HS-27A (cell line): ENCODE data around the gene CPNE2.

Source experiments
- DNase-seq: peaks from one replicate; pipeline ENCODE4 v3.0.0-alpha.2; 2012; ENCODE audit warnings: low read depth, missing footprints

The CPNE2 gene

DNA sequence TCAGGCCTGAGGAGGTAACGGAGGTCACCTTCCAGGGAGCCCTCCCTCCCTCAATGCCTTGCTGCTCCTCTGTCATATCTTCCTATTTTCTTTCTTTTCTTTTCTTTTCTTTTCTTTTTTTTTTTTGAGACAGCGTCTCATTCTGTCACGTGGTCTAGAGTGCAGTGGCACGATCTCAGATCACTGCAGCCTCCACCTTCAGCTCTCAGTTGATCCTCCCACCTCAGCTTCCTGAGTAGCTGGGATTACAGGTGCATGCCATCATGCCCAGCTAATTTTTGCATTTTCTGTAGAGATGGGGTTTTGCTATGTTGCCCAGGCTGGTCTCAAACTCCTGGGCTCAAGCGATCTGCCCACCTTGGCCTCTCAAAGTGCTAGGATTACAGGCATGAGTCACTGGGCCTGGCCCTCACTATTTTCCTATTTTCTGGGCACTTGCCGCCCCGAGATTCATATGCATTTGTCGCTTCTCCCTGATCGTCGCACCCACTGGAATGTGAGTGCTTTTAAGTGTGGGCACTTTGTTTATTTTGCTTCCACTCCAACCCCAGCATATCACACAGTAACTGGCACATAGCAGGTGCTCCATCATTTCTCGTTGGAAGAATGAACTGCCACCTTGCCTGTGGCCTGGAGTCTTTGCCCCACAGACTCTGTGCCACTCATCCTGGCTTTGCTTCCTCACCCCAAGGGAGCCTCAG, 31.7 kb downstream of the CPNE2 start:
- DNase-seq, result no peak

DNA sequence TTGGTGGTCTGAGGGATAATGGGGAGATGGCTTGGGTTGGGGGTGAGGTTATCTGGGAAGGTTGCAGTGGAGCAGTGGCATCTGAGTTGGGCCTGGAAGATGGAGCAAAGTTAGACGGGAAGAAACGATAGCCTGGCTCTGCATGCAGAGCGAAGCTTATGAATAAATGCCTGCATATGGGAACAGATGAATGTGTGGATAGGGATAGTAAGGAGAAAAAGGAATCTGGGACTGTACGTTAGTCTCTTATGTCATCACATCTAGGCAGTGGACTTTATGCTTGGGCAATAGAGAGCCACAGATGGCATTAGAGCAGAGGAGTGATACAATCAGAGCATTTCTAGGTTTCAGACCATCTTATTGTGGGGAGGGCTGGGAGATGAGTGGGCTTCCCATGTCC, 33.0 kb downstream of the CPNE2 start:
- DNase-seq, result no peak

DNA sequence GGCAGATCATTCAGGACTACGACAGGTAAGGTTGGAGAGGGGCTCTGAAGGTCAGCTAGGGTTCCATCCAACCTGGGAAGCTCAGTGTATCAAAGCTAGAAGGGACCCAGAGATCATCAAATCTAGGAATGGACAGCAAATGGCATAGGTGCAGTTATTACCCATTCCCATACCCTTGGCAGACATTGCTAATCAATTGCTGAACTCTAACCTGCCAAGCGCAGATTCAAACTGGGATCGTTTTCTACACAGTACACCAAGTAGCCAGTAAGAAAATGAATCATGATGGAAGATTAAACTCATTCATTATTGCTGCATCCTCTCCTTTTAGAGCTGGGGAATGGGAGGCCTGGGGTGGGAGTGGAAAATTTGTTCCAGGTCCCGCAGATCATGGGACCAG, 33.6 kb downstream of the CPNE2 start:
- DNase-seq, result no peak

DNA sequence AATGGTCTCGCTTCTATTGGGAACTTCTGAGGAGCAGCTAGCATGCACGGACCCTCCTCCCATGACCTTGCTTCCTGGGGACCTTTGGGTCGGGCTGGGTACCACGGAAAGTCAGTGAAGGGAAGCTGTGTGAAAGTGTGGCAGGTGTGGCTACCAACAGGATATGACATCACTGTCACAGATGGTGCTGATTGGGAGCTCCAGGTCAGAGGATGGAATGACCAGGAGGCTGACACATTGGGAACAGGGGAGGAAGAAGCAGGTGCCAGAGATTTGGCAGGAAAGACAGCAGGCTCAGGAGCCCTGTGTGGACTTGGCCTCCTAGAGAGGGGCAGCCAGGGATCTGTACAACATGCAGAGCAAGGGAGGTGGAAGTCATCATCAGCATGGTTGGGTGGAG, 34.0 kb downstream of the CPNE2 start:
- no peak for DNase-seq

DNA sequence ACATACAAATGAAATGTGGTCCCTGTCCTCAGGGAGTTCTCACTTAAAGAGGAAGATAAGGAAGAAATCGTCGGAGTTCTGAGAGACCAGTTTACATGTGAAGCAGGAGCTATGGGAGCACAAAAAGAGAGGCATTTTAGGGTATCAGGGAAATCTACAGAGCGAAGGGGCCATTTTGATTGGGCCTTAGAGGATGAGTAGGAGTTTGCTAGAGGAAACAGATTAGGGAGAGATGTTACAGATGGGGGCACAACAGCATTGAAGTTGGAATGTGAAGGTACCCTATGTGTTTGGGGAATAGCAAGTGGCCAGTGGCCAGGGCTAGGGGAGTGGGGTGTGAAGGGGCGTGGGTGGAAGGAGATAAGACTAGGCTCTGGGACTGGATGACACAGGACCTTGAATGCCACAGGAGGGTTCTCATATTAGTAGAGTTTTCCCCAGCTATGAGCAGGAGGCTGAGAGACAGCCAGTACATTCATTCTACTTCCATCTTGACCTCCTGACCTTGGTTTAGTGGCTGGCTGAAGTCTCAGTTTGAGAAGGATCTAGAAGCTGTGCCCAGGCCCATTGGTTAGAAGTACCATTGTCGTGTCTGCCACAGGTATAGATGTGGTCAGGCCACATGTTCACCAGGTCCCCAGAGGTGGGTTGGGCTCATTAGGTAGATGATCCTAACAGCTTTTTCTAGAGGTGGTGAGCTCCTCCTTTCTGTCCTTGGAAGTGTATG, 34.8 kb downstream of the CPNE2 start:
- no peak for DNase-seq

DNA sequence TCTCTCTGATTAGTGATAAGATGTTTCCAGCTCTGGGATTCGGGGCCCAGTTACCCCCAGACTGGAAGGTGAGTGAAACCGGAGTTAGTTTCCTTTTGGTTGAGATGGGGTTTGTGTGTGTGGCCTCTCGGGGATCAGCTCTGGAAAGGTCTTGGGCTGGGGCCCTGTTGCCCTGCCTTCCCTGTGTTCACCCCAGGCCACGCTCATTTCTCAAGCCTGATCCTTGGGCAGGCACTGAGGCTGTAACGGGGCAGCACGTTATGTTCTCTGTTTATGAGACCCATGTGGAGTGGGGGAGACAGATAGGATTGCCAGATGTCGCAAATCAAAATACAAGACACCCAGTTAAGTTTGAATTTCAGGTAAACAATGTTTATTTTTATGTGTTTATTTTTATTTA, 35.5 kb downstream of the CPNE2 start:
- no peak for DNase-seq

DNA sequence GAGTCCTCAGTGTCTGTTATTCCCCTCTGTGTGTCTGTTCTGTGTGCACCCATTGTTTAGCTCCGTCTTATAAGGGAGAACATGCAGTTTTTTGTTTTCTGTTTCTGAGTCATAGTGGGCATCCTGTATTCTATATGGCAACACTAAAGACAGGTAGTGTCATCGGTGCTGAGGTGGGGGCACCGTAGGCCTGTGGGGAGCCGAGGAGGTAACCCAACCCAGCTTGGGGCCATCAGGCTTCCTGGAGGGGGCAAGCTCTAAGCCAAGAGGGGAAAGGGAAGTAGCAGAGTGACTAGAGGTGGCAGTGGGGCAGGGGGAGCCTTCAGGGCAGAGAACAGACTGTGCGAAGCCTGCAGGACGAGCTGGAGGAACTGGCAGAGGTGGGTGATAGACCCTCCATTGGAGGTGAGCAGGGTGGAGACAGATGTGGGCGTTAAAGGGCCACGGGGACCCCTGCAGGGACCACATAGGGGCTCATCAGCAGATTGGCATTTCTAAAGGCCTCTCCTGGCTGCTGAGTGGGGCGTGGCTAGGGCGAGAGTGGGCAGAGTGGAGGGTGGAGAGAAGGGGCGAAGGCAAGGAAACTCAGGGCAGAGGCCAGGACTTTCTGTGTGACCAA, 36.5 kb downstream of the CPNE2 start:
- DNase-seq, result no peak

DNA sequence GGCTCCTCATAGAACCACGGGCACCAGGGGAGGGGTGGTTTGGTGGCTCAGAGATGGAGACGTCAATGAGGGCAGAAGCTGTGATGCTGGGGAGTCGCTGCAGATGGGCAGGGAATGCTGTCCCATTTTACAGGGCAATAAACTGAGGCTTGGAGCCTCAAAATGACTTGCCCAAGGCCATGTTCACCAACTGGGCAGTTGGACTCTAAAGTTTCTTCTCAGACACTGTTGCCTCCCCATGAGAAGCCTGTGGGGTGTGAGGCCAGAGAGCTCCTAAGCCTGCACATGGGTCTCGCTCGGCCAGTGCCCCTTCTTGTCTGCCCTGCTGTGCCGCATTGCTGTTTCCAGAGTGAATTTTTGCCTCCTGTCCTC, 38.6 kb downstream of the CPNE2 start:
- DNase-seq, result no peak

DNA sequence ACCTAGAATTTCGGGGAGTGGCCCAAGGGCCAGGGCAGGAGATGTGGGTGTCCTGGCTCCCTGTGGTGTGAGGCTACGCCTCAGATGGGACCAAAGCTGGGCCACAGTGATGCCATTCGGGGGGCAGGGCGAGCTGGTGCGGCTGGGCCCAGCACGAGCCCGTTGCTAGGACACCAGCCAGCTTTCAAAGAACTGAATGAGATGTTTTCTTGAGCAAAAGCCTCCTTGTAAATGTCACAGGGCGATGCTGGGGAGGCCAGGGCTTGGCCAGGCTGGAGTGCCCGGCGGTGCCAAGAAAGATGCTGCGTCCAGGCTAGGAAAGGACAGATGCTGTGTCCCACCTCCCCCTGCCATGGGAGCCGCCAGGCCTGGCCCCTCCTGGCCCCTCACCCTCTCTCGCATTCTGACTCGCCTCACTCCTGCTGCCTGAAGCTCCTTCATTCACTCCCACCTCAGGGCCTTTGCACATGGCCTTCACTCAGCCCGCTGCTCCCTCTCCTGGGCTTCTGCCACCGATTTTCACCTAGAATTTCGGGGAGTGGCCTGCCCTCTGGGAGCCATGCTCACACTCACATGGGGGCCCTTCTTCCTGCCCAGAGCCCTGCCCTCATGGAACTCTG, 39.1 kb downstream of the CPNE2 start:
- no peak for DNase-seq

DNA sequence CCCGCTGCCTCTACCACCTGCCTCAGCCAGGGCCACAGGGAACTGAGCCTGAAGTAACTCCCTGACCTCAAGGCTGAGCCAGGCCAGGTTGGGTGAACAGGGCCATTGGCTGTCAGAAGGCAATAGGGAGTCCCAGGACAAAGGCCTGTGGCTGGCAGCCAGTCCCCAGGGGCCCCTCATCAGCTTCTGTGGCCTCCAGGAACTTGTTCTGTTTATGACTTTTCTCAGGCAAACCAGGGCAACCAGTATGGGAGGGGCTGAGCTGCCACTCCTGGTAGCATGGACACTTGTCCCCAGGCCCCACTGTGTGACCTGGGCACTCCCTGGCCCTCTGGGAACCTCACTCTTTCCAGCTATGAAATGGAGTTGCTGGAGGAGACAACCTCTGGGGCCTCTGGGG, 40.1 kb downstream of the CPNE2 start:
- DNase-seq, result no peak

DNA sequence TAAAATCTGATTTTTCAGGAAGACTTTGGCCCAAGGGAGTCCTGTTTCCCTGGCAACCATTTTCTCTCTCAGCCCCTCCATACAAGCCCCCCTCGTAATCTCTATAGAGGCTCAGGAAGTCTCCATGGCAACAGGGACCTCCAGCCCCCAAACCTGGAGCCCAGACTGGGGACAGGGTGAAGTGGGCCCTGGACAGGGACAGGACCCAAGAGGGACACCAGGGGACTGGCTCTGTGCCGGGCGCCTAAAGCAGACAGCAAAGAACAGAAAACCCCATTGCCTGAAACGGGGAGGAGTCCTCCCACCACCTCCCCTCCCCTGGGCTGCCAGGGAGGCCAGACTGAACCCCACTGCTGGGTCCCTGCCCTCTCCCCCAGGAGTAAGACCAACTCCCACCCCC, 40.6 kb downstream of the CPNE2 start:
- DNase-seq, result no peak

DNA sequence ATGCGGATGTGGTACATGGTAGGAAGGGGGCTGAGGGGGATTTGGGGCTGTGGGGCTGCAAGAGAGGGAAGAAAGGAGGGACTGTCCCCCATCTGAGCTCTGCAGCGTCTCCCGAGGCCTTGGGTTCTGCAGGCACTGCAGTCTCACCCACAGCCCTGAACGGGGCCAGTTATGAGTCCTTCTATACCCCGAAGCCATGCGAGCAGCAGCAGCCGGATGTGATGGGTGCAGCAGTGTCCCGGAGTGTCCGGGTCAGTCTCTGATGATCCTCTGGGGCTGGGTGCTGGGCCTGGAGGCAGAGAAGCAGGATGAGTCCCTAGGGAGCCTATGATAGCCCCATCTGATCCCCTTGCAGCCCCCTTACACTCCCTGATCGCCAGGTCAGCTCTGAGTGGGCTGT, 41.5 kb downstream of the CPNE2 start:
- no peak for DNase-seq

DNA sequence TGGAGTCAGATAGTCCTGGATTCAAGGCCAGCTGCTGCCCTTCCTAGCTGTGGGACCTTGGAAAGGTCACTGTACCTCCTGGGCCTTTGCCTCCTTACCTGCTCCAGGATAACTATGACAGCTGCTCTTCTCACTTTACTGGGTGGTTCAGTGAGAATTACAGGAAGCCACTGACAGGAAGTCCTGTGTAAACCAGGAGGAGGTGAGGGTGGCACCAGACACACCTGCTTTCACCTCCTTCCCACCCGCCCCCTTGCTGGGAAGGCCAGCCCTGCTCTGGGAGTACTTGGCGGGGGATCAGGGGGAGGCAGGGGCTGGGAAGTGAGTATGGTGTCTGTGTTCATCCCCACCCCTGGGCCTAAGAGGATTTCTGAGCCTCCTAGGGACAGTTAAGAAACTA, 42.6 kb downstream of the CPNE2 start:
- DNase-seq, result no peak

DNA sequence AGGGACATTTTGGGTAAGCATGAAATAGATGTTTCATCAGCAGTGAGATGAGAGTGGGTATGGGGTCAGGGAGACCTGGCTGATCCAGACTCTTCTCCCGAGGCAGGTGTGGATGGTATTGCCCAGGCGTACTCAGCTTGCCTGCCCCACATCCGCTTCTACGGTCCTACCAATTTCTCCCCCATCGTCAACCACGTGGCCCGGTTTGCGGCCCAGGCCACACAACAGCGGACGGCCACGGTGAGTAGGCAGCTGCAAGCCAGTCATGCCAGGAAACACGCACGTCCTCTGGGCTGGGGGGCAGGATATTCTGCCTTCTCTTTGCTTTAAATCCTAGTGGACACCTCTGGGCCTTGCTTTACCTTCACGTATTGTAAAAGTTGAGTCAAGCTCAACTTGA, 44.7 kb downstream of the CPNE2 start:
- DNase-seq, result no peak

DNA sequence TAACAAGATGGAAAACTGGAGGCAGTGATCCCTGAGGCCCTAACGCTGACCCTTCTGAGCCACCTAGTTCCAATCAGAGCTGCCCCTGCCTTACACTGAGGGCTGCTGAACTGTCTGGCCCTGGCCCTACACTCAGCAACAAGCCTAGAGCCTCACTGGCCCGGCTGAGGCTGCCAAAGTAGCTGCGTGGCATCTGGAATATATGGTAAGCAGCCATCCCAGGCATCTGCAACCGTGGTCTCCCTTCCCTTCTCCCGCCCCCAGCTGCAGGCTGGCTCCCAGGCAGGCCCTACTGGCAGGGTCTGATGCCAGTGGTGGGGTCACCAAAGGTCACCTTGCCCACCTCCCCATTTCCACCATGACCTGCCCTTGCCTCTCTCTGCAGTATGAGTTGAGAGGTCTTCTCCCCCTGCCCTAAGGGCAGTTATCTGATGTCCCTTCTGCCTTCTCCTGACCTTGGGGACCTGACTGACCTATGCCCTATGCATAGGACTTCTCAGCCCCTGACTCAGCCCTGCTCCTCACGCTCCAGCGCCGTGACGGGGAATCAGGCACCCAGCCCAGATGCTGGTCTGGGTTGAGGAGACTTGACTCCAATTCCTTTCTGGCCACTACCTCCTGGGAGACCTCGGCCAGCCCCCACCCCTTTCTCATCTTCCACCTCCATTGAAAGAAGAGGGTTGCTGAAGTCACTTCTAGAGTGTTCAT, 45.3 kb downstream of the CPNE2 start:
- no peak for DNase-seq

DNA sequence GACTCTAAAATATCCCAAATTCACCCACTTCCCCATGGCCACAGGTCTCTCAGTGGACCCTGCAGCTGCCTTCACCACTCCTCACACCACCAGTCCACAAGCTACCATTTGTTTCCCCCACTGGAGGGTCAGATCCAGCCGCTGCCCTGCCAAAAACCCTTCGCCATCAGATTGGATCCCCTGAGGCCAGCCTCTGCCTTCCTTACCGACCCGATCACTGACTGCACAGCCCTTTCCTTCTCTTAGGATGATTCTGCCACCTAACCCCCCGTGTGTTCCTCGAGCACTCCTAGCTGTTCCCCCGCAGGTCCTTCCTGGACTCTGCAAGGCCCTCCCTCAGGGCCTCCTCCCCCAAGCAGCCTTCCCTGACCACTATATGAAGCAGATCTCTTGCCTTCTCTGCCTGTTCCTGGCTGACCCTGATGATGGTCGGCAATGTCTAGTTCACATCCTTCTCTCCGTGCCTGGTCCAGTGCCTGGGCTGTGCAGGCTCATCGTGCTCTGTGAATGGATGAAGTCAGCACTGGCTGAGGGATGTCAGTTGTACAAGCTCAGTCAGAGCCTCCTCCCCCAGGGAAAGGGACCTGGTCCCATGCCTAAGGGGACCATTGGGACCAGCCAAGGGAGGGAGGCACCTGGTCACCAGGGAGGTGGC, 46.0 kb downstream of the CPNE2 start:
- no peak for DNase-seq

DNA sequence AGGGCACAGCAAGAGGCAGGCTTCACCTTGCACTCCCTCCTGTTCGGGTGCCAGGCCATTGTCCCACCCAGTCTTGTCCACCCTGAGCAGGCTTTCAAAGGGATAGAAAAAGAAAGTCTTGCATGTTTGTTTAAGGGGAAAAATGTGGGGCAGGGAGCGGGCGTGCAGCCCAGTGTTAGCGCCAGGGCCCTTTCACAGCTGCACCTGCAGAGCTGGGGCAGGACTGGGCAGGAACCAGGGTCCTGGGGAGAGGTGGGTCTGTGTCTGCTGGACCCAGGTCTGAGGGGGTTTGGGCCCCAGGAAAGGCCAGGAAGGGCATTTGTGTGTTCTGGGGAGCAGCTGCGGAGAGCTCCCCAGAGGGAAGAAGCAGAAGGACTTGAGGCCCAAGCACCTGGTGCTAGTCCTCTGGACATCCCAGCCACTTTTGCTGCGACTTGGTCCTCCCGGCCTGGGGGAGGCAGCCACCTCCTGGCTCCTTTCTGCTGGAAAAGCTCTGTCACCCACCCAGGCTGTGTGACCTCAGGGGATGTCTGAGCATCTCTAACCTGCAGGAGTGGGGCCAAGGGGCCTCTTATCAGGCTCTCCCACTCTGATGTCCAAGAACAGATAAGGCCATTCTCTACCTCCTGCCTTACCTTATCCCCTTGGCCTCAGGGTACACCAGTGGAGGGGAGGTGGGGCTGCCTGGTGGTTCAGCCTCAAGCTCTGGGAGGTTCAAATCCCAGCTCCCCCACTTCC, 48.7 kb downstream of the CPNE2 start:
- DNase-seq, result no peak

DNA sequence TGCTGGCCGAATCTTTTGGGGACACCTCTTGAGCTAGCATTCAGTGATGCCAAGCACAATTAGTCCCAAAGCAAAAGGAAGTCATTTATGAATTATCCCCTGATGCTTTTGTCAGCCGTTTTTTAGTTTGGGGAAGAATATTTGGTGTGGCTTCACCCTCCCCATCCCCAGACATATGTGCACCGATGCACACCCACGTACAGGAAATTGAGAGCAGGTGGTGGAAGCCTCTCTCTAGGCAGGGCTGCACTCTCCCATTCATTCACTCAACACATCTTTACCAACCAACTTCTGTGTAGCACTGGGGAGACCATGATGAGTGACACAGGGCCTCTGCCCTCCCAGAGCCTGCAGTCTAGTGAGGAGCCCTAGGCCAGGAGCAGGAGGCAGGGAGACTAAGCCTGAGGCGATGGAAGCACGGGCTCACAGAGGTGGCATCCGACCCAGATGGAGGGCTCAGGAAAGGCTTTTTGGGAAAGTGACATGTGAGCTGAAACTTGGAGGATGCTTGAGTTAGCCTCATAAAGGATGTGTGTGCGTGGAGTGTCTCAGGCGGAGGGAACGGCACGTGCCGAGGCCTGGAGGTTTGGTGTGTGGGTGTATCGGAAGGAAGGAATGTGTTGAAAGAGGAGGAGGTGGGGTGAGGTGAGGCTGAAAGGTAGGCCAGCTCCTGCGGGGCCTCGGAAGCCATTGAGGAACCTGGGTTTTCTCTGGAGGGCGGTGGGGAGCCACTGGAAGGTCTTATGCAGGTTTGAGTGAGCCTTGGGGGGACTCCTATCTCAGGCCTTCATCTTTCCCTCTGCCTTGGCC, 49.6 kb downstream of the CPNE2 start:
- no peak for DNase-seq

DNA sequence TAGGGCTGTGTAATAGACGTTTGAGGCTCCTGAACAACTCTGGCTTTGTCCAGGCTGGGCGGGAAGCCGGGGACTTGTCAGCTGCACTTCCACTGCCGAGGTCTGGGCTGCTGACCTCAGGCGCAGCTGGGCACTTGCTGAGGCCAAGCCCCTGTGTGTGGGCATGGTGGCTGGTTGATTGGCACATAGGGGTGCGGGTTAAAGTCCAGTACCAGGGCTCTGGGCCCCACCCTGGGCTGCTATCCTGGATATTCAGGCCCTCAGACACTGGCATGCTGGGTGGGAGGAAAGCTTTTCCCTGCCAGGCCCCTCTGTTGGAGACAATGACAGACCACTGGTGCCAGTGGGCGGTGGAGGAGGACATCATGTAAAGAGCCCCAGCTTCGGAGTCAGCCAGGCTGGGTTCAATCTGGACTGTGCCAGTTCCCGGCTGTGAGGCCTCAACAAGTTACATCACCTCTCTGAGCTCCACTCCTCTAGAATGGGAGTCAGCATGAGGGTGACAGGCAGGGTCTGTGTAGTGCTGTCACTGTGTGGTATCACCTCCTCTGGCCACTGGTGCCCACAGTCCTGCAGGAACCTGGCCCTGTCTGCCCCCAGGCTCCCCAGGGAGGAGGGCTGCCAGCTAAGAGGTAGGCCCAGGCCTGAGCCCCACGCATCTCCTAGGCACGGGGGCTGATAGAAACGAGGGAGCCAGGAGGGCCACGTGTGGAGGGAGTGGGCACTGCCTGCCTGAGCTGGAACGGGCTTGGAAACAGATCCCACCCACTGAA, 51.0 kb downstream of the CPNE2 start:
- DNase-seq, result no peak

DNA sequence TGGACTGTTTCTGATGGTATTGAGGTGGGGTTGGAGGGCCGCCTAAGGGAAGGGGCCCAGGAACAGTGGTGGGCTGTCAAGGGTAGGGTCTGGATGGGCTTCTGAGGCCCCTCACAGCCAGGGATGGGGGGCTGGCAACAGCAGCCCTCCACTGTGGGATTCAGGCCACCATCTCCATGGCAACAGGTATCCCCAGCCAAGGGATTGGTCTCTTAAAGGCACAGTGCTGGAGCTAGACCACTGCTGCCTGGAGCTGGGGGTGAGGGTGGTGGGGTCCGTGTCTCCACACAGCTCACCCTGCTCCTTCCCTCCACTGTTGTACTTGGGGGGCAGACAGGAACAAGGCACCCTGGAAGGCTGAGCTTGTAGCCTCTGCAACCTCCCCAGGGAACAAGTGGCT, 51.6 kb downstream of the CPNE2 start:
- DNase-seq, result no peak
